ENCODE results near the gene POLE.

The POLE gene

DNA sequence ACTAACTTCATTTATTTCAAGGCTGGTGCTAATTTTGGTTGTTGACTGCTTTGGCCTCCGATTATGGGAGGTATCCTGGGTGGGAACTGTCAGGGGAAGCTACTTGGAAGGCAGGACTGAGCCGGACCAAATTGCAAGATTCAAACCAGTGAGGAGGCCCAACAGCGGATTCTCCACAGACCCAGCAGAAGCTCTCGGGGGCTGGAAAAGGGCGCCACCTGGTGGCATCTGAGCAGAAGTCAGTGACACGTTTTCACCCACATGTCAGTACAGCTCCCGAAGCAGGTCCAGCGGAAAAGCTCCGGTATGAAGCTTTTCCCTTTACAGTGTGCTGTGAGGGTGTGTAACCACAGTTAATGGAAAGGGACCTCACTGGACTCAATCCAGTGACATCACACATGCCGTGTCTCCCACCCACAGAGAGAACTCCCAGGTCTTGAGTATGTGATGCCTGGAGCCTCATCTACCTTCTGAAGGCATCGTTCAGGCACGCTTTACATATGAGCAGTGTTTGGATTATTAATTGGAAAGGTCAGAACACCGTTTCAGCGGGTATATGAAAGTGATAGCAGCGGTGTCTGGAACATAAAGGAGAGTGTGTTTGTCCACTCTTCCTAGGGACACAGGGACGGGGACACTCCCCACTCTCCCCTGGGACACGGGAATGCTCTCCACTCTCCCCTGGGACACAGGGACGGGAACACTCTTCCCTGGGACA is 72.1 kb downstream of the POLE start:
- peak; percentile 81 for TF ChIP-seq CTCF (IDR thresholded peaks at IDR 0.05; ENCODE audit: insufficient read depth, low read depth, low read length, missing control alignments)
- peak; percentile 83 for DNase-seq (ENCODE audit: low read depth)
- no peak overlapping the region for H3K4me3 ChIP-seq (ENCODE audit: low read length)

DNA sequence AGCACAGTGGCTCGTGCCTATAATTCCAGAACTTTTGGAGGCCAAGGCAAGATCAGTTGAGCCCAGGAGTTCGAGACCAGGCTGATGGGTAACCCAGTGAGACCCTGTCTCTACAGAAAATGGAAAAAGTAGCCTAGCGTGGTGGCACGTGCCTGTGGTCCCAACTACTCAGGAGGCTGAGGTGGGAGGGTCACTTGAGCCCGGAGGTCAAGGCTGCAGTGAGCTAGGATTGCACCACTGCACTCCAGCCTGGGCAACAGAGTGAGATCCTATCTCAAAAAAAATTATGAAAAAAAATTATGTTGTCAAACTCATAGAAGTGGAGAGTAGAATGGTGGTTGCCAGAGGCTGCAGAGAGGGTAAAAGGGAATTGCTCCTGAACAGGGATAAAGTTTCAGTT is 73.1 kb downstream of the POLE start:
- TF ChIP-seq CTCF (IDR thresholded peaks at IDR 0.05; ENCODE audit: insufficient read depth, low read depth, low read length, missing control alignments), result no peak
- H3K4me3 ChIP-seq (ENCODE audit: low read length), result no peak overlapping the region
- DNase-seq (ENCODE audit: low read depth), result no peak

DNA sequence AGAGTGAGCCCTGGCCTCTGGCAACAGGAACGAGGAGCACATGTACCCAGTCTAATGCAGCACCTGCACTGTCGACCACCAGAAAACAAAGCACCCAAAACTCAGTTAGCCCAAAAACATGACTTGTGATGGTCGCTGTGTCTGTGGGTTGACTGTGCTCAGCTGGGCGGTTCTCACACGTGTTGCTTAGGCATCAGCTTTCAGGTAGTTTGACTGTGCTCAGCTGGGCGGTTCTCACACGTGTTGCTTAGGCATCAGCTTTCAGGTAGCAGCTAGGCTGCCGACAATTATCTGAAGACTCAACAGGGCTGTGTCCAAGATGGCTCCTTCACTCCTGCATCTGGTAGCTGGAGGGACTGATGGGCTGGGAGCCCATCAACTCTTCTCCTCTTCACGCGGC is 75.5 kb downstream of the POLE start:
- DNase-seq (ENCODE audit: low read depth), result no peak
- no peak for TF ChIP-seq CTCF (IDR thresholded peaks at IDR 0.05; ENCODE audit: insufficient read depth, low read depth, low read length, missing control alignments)
- no peak overlapping the region for H3K4me3 ChIP-seq (ENCODE audit: low read length)

- DNase-seq (ENCODE audit: low read depth), result no peak
- no peak overlapping the region for H3K4me3 ChIP-seq (ENCODE audit: low read length)
- TF ChIP-seq CTCF (IDR thresholded peaks at IDR 0.05; ENCODE audit: insufficient read depth, low read depth, low read length, missing control alignments), result no peak
Observed at GRCh38 chr12:132610866-132611602, 76.1 kb downstream of the POLE start.

DNA sequence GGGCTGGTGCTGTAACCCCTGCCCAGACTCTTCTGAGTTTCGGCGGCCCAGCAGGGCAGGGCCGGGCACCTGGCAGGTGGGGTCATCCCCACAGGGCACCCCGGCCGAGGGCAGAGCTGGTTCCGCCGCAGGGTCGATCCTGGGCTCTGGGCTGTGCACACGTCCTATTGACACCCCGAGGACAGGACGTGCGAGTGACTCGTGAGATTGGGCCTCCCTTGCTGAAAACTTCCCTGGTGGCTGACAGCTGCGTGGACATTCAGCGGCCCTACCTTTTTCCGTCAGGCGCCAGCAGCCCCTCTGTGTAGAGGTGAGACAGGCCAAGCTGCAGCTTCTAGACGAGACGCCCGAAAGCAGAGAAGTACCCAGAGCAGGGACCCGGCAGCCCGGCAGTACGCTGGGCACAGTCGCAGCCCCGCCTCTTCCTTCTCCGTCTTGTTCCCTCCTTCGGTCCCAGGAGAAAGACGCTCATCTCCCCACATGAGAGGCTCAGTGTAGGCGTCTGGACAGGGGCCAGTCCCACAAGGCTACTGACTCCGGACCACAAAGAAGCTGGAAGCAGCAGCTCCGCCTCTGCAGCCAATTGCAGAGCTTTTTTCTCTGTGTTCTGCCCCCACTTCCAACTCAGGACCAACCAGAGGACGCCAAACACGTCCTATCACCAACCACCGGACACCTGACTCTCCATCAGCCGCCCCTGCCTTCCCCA is 76.9 kb downstream of the POLE start, which contains the start of gene LRCOL1:
Gene LRCOL1, minus strand, starts transcription at position 532 of the 709 bp plus-strand sequence. CDS start 4,331 bp downstream, outside the sequence.
- no peak for DNase-seq (ENCODE audit: low read depth)
- H3K4me3 ChIP-seq (ENCODE audit: low read length), result no peak within 1 kb of the TSS

More for the DNA sequence above, 76.9 kb downstream of the POLE start, which contains the start of gene LRCOL1:
- TF ChIP-seq CTCF (IDR thresholded peaks at IDR 0.05; ENCODE audit: insufficient read depth, low read depth, low read length, missing control alignments), result no peak

Measured in epithelial cell of esophagus (primary cell).